Ectodermal cell (in vitro differentiated cells): ENCODE results near the gene SCART1.
"Not testable (repeated sequence)": the region's sequence is repeated elsewhere in the genome, so short reads cannot be mapped to it uniquely, and the experiment has no call there.

Experiments
- H3K27ac ChIP-seq: 2 replicates; pipeline ENCODE4 v1.7.0; 2013; ENCODE audit warnings: mild to moderate bottlenecking, low read depth, low read length; ENCODE audit not compliant: insufficient read depth, poor library complexity, severe bottlenecking
- H3K27me3 ChIP-seq: 2 replicates; pipeline ENCODE4 v1.7.0; 2013; ENCODE audit warnings: mild to moderate bottlenecking, low read length; ENCODE audit not compliant: insufficient read depth, control insufficient read depth, poor library complexity, severe bottlenecking
- H3K36me3 ChIP-seq: one replicate; pipeline ENCODE4 v1.7.0; 2013; ENCODE audit warnings: low read length; ENCODE audit not compliant: control insufficient read depth, insufficient read depth
- H3K4me1 ChIP-seq: one replicate; pipeline ENCODE4 v1.7.0; 2013; ENCODE audit warnings: low read length; ENCODE audit not compliant: control insufficient read depth, insufficient read depth
- H3K4me3 ChIP-seq: 2 replicates; pipeline ENCODE4 v1.7.0; 2013; ENCODE audit warnings: low read depth, low read length, control low read depth; ENCODE audit not compliant: insufficient read depth
- H3K9me3 ChIP-seq: 2 replicates; pipeline ENCODE4 v1.7.0; 2013; ENCODE audit warnings: mild to moderate bottlenecking, low read length, moderate library complexity; ENCODE audit not compliant: control insufficient read depth
- WGBS, 2 experiments: methylation state at CpG; one replicate each; pipeline ENCODE4 v1.1.7; 2013; ENCODE audit warnings: missing lambda C conversion rate in 2 of 2; 5-methylcytosine and 5-hydroxymethylcytosine counted together

SCART1 gene

DNA sequence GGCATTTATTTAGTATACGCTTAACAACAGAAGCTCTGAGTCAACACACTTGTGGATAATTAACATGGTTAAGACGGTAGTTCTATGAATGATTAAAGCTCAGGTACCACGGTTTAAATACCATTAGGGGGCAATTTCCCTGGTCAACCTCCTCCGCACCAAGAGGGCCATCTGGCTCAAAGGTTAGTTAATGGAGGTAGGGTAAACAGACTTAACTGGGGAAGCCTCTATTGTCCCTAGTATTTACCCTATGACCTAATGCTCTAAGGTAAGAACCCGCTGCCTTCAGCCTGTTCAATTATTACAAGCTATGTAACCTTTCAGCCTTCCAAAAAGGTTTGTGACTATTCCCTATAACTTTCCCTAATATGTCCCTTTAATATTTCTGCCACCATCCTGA is 64.8 kb downstream of the SCART1 start:
- WGBS, 2 experiments = 78 to 82% methylated on average over 5 of the region's 5 CpGs
- not testable (repeated sequence) for H3K27ac ChIP-seq, H3K4me1 ChIP-seq, H3K36me3 ChIP-seq, H3K4me3 ChIP-seq, H3K27me3 ChIP-seq
- peaks cover 11% of the 10 kb centered on the region for H3K9me3 ChIP-seq
